Endothelial cell of umbilical vein (primary cell): ENCODE results near the gene TERT. TPM values are rescaled to one million over a fixed set of nuclear protein-coding genes. Genes with fewer than 3 reads are reported as not detected.

ENCODE experiments used
- BruUV-seq: library from RNA; stranded (reverse); fragments of 400-500 nt; replicated peaks from 2 replicates; lab custom pipeline; 2021; lab: Mats Ljungman, UMichigan
- CTCF ChIA-PET: fragments of 300-600, 350-600 bp; sonication (Branson Sonifier 250); formaldehyde crosslinking; loops from one replicate; lab custom pipeline; 2021; ENCODE audit warnings: antibody characterized with exemption, inconsistent platforms; lab: Charles Lee
- POLR2A ChIA-PET: fragments of 300-600, 350-600 bp; sonication (Branson Sonifier 250); formaldehyde crosslinking; loops from one replicate; lab custom pipeline; 2021; ENCODE audit warnings: antibody characterized with exemption, inconsistent platforms; lab: Charles Lee
- DNase-seq: peaks from one replicate; pipeline ENCODE4 v3.0.0-alpha.2; 2011; ENCODE audit warnings: low read depth, low spot score
- FAIRE-seq: peaks from 2 replicates; lab custom pipeline; 2011; peaks lifted over from hg19 to GRCh38; lab: Jason Lieb, UNC
- H2AFZ ChIP-seq: 2 replicates; pipeline ENCODE4 v1.6.0; 2012; ENCODE audit warnings: low read depth, low read length, control low read depth, inconsistent platforms
- H3K27ac ChIP-seq: 2 replicates; pipeline ENCODE4 v1.5.1; 2011; ENCODE audit warnings: low read depth, mild to moderate bottlenecking, control low read depth, low read length, moderate library complexity; ENCODE audit not compliant: insufficient read depth
- H3K27me3 ChIP-seq, 2 experiments: 2 replicates each; pipeline versions ENCODE4 v1.6.0 to v1.6.1; 2011; ENCODE audit warnings: low read length in 2 of 2, mixed read lengths in 1 of 2; ENCODE audit not compliant: control insufficient read depth in 2 of 2, insufficient read depth in 2 of 2
- H3K36me3 ChIP-seq, 2 experiments: 2 replicates in 1 of 2; 3 replicates in 1 of 2; pipeline ENCODE4 v1.5.1; 2011; ENCODE audit warnings: low read length in 2 of 2, mild to moderate bottlenecking in 1 of 2, moderate library complexity in 1 of 2; ENCODE audit not compliant: control insufficient read depth in 2 of 2, insufficient read depth in 2 of 2; ENCODE audit errors: extremely low read depth in 1 of 2
- H3K4me1 ChIP-seq: 3 replicates; pipeline ENCODE4 v1.5.1; 2011; ENCODE audit warnings: mild to moderate bottlenecking, low read length; ENCODE audit not compliant: control insufficient read depth, insufficient read depth; ENCODE audit errors: extremely low read depth
- H3K4me2 ChIP-seq: 2 replicates; pipeline ENCODE4 v1.6.1; 2011; ENCODE audit warnings: low read length, control low read depth, mixed read lengths; ENCODE audit not compliant: insufficient read depth
- H3K4me3 ChIP-seq, 3 experiments: fragments of 200-600 bp in 1 of 3; sonication (generic), shearing (Covaris generic) in 1 of 3; replicated peaks in 1 of 3; 2 replicates each; pipeline ENCODE4 v1.5.1; 2011 to 2016; ENCODE audit warnings: control low read depth in 3 of 3, low read length in 3 of 3, mild to moderate bottlenecking in 2 of 3, inconsistent platforms in 1 of 3, low read depth in 1 of 3, moderate library complexity in 1 of 3; ENCODE audit not compliant: insufficient read depth in 1 of 3
- H3K79me2 ChIP-seq: 2 replicates; pipeline ENCODE4 v1.6.0; 2012; ENCODE audit warnings: low read length, inconsistent platforms; ENCODE audit not compliant: control insufficient read depth, insufficient read depth
- H3K9ac ChIP-seq: replicated peaks from 2 replicates; pipeline ENCODE3; 2011; ENCODE audit warnings: low read length, control low read depth; ENCODE audit not compliant: insufficient read depth; ENCODE audit errors: extremely low read depth
- H3K9me1 ChIP-seq: replicated peaks from 3 replicates; pipeline ENCODE4 v1.6.0; 2011; ENCODE audit warnings: mild to moderate bottlenecking, low read length; ENCODE audit not compliant: control insufficient read depth, insufficient read depth; ENCODE audit errors: extremely low read depth
- H3K9me3 ChIP-seq: replicated peaks from 2 replicates; pipeline ENCODE4 v1.5.1; 2012; ENCODE audit warnings: low read length, inconsistent platforms; ENCODE audit not compliant: control insufficient read depth, insufficient read depth
- H4K20me1 ChIP-seq: replicated peaks from 2 replicates; pipeline ENCODE3; 2011; ENCODE audit warnings: mild to moderate bottlenecking, low read length; ENCODE audit not compliant: control insufficient read depth, insufficient read depth; ENCODE audit errors: extremely low read depth
- CTCF ChIP-seq, 2 donors: IDR thresholded peaks; 1 replicate in 1 of 2; 2 replicates in 1 of 2; pipeline ENCODE4 v1.5.1; 2011; ENCODE audit warnings: low read length in 2 of 2, mild to moderate bottlenecking in 2 of 2, moderate library complexity in 2 of 2, control low read depth in 1 of 2, inconsistent platforms in 1 of 2, low read depth in 1 of 2; ENCODE audit not compliant: insufficient read depth in 1 of 2; ENCODE audit errors: extremely low read depth in 1 of 2
- EZH2 ChIP-seq: IDR thresholded peaks from 2 replicates; pipeline ENCODE4 v1.6.1; 2012; ENCODE audit warnings: borderline replicate concordance, low read depth, mild to moderate bottlenecking, moderate library complexity, low read length, inconsistent platforms; ENCODE audit not compliant: severe bottlenecking
- FOS ChIP-seq: IDR thresholded peaks from 2 replicates; pipeline ENCODE4 v1.6.1; 2011; ENCODE audit warnings: mild to moderate bottlenecking, low read length, moderate library complexity, borderline replicate concordance; ENCODE audit not compliant: insufficient read depth
- GATA2 ChIP-seq: IDR thresholded peaks from 2 replicates; pipeline ENCODE4 v1.7.0; 2011; ENCODE audit warnings: low read depth, mild to moderate bottlenecking, moderate library complexity, mixed read lengths, low read length; ENCODE audit not compliant: insufficient read length, insufficient read depth
- JUN ChIP-seq: IDR thresholded peaks from 2 replicates; pipeline ENCODE4 v1.6.1; 2011; ENCODE audit warnings: borderline replicate concordance, low read depth; ENCODE audit not compliant: insufficient read length, insufficient read depth
- MYC ChIP-seq: IDR thresholded peaks from one replicate; pipeline ENCODE4 v1.6.1; 2011; ENCODE audit warnings: mild to moderate bottlenecking, low read depth, low read length
- POLR2A ChIP-seq: IDR thresholded peaks from 2 replicates; pipeline ENCODE4 v1.6.1; 2012; ENCODE audit warnings: low read depth, mild to moderate bottlenecking, control low read depth, low read length
- POLR2AphosphoS5 ChIP-seq: IDR thresholded peaks from 2 replicates; pipeline ENCODE4 v1.6.1; 2012; ENCODE audit warnings: low read depth, mild to moderate bottlenecking, control low read depth, low read length, moderate library complexity; ENCODE audit not compliant: insufficient read depth
- dilution Hi-C: fragments of 300-500 bp; cut with MboI; formaldehyde crosslinking; loops from one replicate; pipeline ENCODE4 v1.15.0; 2019; ENCODE audit warnings: low sequenced_read_pairs; ENCODE audit not compliant: extremely low pct_ligation_motif_present
- intact Hi-C: fragments of 100-400 bp; cut with micrococcal nuclease; formaldehyde crosslinking; loops from one replicate; pipeline ENCODE4 v1.10.0; 2022
- polyA plus RNA-seq, 4 experiments: library from polyadenylated mRNA; depleted of rRNA in 3 of 4; stranded (reverse) in 3 of 4; unstranded in 1 of 4; fragments of >200 nt; gene quantifications; 2 replicates each; pipeline versions ENCODE4 v1.2.1 to v1.2.3, GENCODE V29; 2011 to 2012; ENCODE audit warnings: missing spikeins in 1 of 4
- total RNA-seq: library from RNA; stranded (reverse); gene quantifications from 2 replicates; pipeline ENCODE4 v1.2.3, GENCODE V29; 2021
- TF ChIP-seq, protein P1 (sequence below): IDR thresholded peaks from 2 replicates; pipeline ENCODE4 v1.6.1; 2011; ENCODE audit not compliant: insufficient read depth, insufficient read length

Gene TERT
- total and polyA plus RNA-seq, 2 donors (not counting 3 experiments of a cell fraction or from before 2014, with no cell fraction given) = 0.04 TPM; not detected in 1

- H3K4me2 ChIP-seq = peak overlapping the region; percentile 77
- POLR2A ChIA-PET = no interaction called here
- H3K27ac ChIP-seq = peak overlapping the region; percentile 0
- dilution Hi-C loops (no loop called here), intact Hi-C loops (loop anchor here (2.0 kb wide), 1 partner anchor 41 kb away; no protein-coding TSS in a partner anchor)
- no peaks in the 10 kb centered on the region for H3K9me1 ChIP-seq
- peaks cover 9% of the 10 kb centered on the region for H3K4me1 ChIP-seq
- DNase-seq = peak; percentile 37
- no peaks in the 10 kb centered on the region for H3K9me3 ChIP-seq
- H3K4me3 ChIP-seq = peak overlapping the region; percentile 13 to 88 (median 54)
- H3K27me3 ChIP-seq = no peaks in the 10 kb centered on the region
- no peak for FAIRE-seq
- TF ChIP-seq, protein P1, sequence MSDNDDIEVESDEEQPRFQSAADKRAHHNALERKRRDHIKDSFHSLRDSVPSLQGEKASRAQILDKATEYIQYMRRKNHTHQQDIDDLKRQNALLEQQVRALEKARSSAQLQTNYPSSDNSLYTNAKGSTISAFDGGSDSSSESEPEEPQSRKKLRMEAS = no peak
- TF ChIP-seq FOS = no peak
- TF ChIP-seq EZH2 = no peak
- no peak for TF ChIP-seq CTCF (IDR thresholded peaks at IDR 0.05; ENCODE audit: extremely low read depth in 1 of 2, insufficient read depth in 1 of 2, low read depth in 1 of 2, low read length in 2 of 2)
- no peak for TF ChIP-seq POLR2AphosphoS5
- no peak for TF ChIP-seq GATA2
- TF ChIP-seq MYC = no peak
- no peak for TF ChIP-seq POLR2A
- TF ChIP-seq JUN = no peak
- H3K79me2 ChIP-seq = peaks cover 16% of the 10 kb centered on the region
- H2AFZ ChIP-seq = peak overlapping the region; percentile 49
- CTCF ChIA-PET = interaction anchor here (0.8 to 1.8 kb wide), 4 partner anchors 35 to 301 kb away, joined by 3 to 7 read pairs (median 4); no protein-coding TSS in a partner anchor
- TSS peak; percentile 41 for BruUV-seq
- peaks cover 3 to 23% of the 10 kb centered on the region in 2 experiments for H3K36me3 ChIP-seq
- H4K20me1 ChIP-seq = no peaks in the 10 kb centered on the region
- H3K9ac ChIP-seq = peak overlapping the region; percentile 27
Observed at GRCh38 chr5:1343931-1344901, 49.3 kb upstream of the TERT start.
